Amygdala (tissue), 56 donors: Measurements from ENCODE around the gene CADM2.
"Not testable (repeated sequence)": the region's sequence is repeated elsewhere in the genome, so short reads cannot be mapped to it uniquely, and the experiment has no call there.

Experiments
- DNase-seq, 56 donors: peaks; one replicate each; lab custom pipeline; 2025; lab: John Stamatoyannopoulos, UW

Gene CADM2

GRCh38 chr3:84958495-84959469, at the start of gene CADM2:
Gene CADM2 (plus strand): TSS chr3:84958989.
- peak; percentile 62 to 97 (median 92) for DNase-seq

- not testable (repeated sequence) for DNase-seq
Measured at GRCh38 chr3:84918592-84918991, 40.2 kb upstream of the CADM2 start.

DNA sequence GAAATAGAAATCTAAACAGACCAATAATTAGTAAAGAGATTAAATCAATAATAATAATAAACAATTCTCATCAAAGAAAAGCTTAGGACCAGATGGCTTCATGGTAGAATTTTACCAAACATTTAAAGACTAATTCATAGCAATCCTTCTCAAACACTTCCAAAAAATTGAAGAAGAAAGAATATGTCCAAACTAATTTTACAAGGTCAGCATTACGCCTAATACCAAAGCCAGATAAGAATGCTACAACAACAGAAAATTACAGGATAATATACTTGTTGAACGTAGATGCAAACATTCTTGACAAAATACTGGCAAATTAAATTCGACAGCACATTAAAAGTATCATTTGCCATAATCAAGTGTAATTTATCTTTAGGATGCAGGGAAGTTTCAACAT, 36.1 kb upstream of the CADM2 start:
- DNase-seq: no peak

DNA sequence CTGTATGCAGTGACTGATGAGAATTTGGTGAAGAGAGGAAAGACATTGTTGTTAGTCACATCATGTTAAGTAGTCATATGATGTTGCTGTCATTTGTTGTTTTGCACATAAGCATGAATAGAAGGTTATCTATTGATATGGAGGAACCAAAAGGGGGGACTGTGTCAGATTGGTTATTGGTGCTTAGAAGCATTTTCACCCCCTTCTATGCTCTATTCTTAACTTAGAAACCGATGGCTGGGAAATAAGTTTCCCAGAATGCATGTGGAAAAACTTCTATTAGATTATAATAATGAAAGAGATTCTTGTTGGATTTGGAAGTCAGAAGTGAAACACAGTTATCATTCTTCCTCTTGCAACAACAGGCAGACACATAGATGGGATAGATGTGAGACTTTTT, 33.2 kb upstream of the CADM2 start:
- DNase-seq: no peak

DNA sequence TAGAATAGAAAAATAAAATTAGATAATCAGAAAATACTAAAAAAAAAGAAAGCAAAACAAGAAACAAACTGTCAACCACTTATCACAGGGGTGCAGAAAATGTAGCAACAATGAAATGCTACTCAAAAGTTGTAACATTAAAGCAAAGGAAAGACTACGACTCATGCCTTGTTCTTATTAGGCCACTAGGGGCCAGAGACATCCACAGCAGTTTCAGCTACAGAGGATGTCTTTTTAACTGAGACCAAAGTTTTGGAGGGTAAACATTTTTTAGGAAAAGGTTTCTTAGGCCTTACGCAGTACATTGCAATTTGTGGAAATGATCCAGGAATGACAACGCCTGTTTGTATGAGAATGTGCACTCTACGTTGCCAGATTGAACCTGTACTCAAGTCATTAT, 15.4 kb upstream of the CADM2 start:
- DNase-seq: no peak

- DNase-seq: no peak
Measured at GRCh38 chr3:84946240-84946639, 12.5 kb upstream of the CADM2 start.

- peak in 24 of 56 donors; percentile 9 to 72 (median 41) for DNase-seq
Measured at GRCh38 chr3:84959470-84960271, 882 bp downstream of the CADM2 start.

DNA sequence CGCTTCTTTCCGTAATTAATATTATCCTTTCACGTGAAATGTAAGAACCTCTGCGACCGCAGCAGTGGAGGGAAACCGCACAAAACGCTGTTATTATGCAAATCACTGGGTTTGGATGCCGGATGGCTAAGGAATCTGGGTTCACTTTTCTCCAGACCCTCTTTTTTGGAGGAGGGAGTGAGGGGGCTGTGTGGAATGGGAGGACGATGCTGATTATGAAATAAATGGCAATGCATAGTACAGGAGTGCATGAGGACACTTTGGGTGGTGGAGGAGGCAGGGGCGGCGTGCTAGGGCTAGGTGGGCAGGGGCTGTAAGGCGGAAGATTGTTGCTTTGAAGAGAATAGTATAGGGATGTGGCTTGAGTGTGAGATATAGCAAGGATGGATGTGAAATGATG, 1.8 kb downstream of the CADM2 start:
- peak in 4 of 56 donors; percentile 12 to 42 (median 16) for DNase-seq

- DNase-seq: peak in 2 of 56 donors; percentile 10 to 13
Measured at GRCh38 chr3:84961011-84961410, 2.2 kb downstream of the CADM2 start.

DNA sequence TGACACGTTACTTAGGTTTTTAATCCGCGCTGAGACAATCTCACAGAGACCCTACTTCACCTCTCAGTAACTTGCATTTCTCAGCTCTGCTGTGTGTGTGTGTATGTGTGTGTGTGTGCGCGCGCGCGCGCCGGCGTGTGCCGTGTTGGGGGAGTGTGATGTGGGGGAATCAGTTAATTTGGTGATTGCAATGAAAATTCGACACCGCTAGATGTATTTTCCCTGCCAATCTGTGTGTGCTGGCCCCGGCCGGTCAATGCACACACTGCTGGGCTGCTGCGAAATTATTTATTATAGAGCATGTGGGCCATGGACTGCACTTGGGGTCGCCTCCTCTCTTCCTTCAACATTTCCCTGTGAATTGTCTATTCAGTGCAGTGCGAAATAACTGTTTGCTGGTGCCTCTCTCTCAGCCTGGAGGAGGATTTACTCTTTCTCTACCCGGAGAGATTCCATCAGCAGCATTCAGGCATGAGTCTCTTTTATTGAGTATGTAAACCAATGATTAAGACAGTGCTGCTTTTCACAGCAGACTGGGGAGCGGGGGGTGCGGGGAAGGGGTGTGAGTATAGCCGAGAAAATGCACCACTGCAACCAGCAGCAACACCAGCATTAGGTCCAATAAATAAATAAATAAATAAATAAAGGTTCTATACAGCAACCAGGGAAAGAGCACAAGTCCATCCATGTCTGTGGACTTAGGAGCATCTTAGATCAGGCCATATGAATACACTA, 2.9 kb downstream of the CADM2 start:
- DNase-seq: peak in 29 of 56 donors; percentile 3 to 71 (median 45)

GRCh38 chr3:84962415-84962814, 3.6 kb downstream of the CADM2 start:
- no peak for DNase-seq

GRCh38 chr3:84963137-84963536, 4.3 kb downstream of the CADM2 start:
- DNase-seq: peak in 1 of 56 donors; percentile 9

DNA sequence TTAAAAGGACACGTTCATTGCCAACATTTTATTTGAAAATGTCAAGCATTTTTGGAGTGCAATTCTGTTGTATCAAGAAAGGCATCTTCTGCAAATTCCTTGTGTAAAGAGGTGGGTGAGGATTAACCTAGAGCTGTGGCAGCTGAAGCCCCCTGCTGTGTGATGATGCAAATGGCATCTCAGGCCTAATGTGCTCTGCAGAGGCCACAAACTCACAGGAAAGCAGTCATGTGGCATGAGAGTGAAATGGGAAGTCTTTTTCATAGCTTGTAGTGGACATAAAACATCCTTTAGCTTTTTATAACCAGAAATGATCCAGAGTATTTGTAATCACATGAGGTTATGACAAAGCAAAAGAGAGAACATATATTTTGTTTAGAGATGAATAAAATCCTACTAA, 6.4 kb downstream of the CADM2 start:
- DNase-seq: peak in 12 of 56 donors; percentile 3 to 68 (median 33)

GRCh38 chr3:84967767-84968581, 9.2 kb downstream of the CADM2 start:
- peak in 5 of 56 donors; percentile 10 to 35 (median 31) for DNase-seq

GRCh38 chr3:84968701-84969235, 10.0 kb downstream of the CADM2 start:
- no peak for DNase-seq

- no peak for DNase-seq
Measured at GRCh38 chr3:84974347-84974746, 15.6 kb downstream of the CADM2 start.

- DNase-seq: no peak
Measured at GRCh38 chr3:84977021-84977420, 18.2 kb downstream of the CADM2 start.

GRCh38 chr3:84978843-84979242, 20.1 kb downstream of the CADM2 start:
- peak in 2 of 56 donors; percentile 8 to 18 for DNase-seq

DNA sequence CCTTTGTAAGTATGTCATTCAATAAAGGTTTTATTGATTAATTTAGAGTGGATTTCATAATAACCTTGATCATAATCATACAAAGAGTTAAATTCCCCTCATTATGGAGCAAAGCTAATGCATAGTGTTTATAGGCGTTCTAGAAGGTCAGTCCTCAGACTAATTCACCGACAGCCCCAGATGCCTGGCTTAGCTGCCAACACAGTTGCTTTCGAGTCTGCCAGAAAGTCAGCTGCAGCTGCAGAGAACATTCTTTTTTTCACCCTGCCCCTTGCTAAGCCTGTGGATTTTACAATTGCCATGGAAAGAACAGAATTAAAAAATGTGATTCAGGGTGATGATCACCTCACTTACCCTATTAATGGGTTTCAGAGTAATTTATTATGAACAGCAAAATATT, 21.2 kb downstream of the CADM2 start:
- peak in 37 of 56 donors; percentile 6 to 83 (median 50) for DNase-seq
